Astrocyte of the spinal cord (primary cell): ENCODE results near the gene PITPNC1.
"Not testable (repeated sequence)": the region's sequence is repeated elsewhere in the genome, so short reads cannot be mapped to it uniquely, and the experiment has no call there.

Source experiments
- DNase-seq: peaks from one replicate; pipeline ENCODE4 v3.0.0; 2011; ENCODE audit warnings: low read depth, low spot score
- H3K4me3 ChIP-seq: 2 replicates; pipeline ENCODE4 v1.5.1; 2011; ENCODE audit warnings: low read depth, mild to moderate bottlenecking, low read length, moderate library complexity
- CTCF ChIP-seq: IDR thresholded peaks from 2 replicates; pipeline ENCODE4 v1.5.1; 2012; ENCODE audit warnings: low read depth, mild to moderate bottlenecking, low read length, inconsistent platforms
- in situ Hi-C: cut with HindIII; loops from 2 replicates; pipeline ENCODE4 v1.10.0; 2017; ENCODE audit warnings: low sequenced_read_pairs

Gene PITPNC1

GRCh38 chr17:67467500-67468455 lies 90.7 kb downstream of the PITPNC1 start:
- TF ChIP-seq CTCF, result no peak
- no peak overlapping the region for H3K4me3 ChIP-seq
- no peak for DNase-seq
- in situ Hi-C loops, result no loop called here

GRCh38 chr17:67469208-67469980 lies 92.3 kb downstream of the PITPNC1 start:
- in situ Hi-C loops, result no loop called here
- H3K4me3 ChIP-seq, result no peak overlapping the region
- no peak for TF ChIP-seq CTCF
- peak; percentile 67 for DNase-seq

- H3K4me3 ChIP-seq, result no peak overlapping the region
- in situ Hi-C loops, result no loop called here
- TF ChIP-seq CTCF, result no peak
- DNase-seq, result no peak
These were observed 93.1 kb downstream of the PITPNC1 start for GRCh38 chr17:67470163-67470562.

- H3K4me3 ChIP-seq, result no peak overlapping the region
- no peak for TF ChIP-seq CTCF
- no peak for DNase-seq
- in situ Hi-C loops, result no loop called here
These were observed 94.0 kb downstream of the PITPNC1 start for GRCh38 chr17:67471118-67471517.

GRCh38 chr17:67472606-67473005 lies 95.5 kb downstream of the PITPNC1 start:
- in situ Hi-C loops, H3K4me3 ChIP-seq, DNase-seq: not testable (repeated sequence)

GRCh38 chr17:67474081-67474661 lies 97.1 kb downstream of the PITPNC1 start:
- in situ Hi-C loops, result no loop called here
- H3K4me3 ChIP-seq, result no peak overlapping the region
- TF ChIP-seq CTCF, result no peak
- peak; percentile 82 for DNase-seq
